Neuronal stem cell (in vitro differentiated cells): Measurements from ENCODE around the gene EDEM1.

Experiments used
- DNase-seq: peaks from one replicate; pipeline ENCODE4 v3.0.0-alpha.2; 2013; ENCODE audit warnings: low spot score
- H2AFZ ChIP-seq: one replicate; pipeline ENCODE4 v1.6.1; 2013; ENCODE audit warnings: mild to moderate bottlenecking, low read length, inconsistent platforms
- H2AK5ac ChIP-seq: 2 replicates; pipeline ENCODE4 v1.6.1; 2013; ENCODE audit warnings: low read depth, mild to moderate bottlenecking, inconsistent platforms, low read length, moderate library complexity, mixed read lengths
- H2BK120ac ChIP-seq: 2 replicates; pipeline ENCODE4 v1.6.1; 2013; ENCODE audit warnings: low read depth, mild to moderate bottlenecking, inconsistent platforms, low read length, moderate library complexity, mixed read lengths
- H2BK12ac ChIP-seq: one replicate; pipeline ENCODE4 v1.6.1; 2013; ENCODE audit warnings: low read length, inconsistent platforms
- H2BK15ac ChIP-seq: 2 replicates; pipeline ENCODE4 v1.6.1; 2013; ENCODE audit warnings: mild to moderate bottlenecking, low read length, inconsistent platforms, mixed read lengths
- H2BK5ac ChIP-seq: one replicate; pipeline ENCODE4 v1.6.1; 2013; ENCODE audit warnings: inconsistent platforms, mild to moderate bottlenecking, low read length, moderate library complexity
- H3K14ac ChIP-seq: one replicate; pipeline ENCODE4 v1.6.1; 2013; ENCODE audit warnings: low read length, inconsistent platforms
- H3K18ac ChIP-seq: 2 replicates; pipeline ENCODE4 v1.6.1; 2013; ENCODE audit warnings: low read length, inconsistent platforms
- H3K23ac ChIP-seq: 2 replicates; pipeline ENCODE4 v1.6.1; 2013; ENCODE audit warnings: low read depth, mild to moderate bottlenecking, mixed read lengths, low read length, inconsistent platforms; ENCODE audit not compliant: poor library complexity
- H3K27ac ChIP-seq: replicated peaks from 3 replicates; pipeline ENCODE4 v1.5.1; 2013; ENCODE audit warnings: low read length, inconsistent platforms
- H3K27me3 ChIP-seq, 3 experiments: 2 replicates each; pipeline ENCODE4 v1.6.1; 2013; ENCODE audit warnings: low read length in 3 of 3, mild to moderate bottlenecking in 2 of 3, inconsistent platforms in 1 of 3, low read depth in 1 of 3, mixed read lengths in 1 of 3, moderate library complexity in 1 of 3; ENCODE audit not compliant: control insufficient read depth in 3 of 3, insufficient read depth in 3 of 3
- H3K36me3 ChIP-seq, 2 donors: replicated peaks in 1 of 2; 2 replicates each; pipeline ENCODE4 v1.6.1; 2013; ENCODE audit warnings: low read length in 2 of 2; ENCODE audit not compliant: control insufficient read depth in 2 of 2, insufficient read depth in 2 of 2
- H3K4ac ChIP-seq: 2 replicates; pipeline ENCODE4 v1.6.1; 2013; ENCODE audit warnings: inconsistent platforms, mild to moderate bottlenecking, low read length, moderate library complexity
- H3K4me1 ChIP-seq, 2 donors: 1 replicate in 1 of 2; 2 replicates in 1 of 2; pipeline ENCODE4 v1.6.1; 2013; ENCODE audit warnings: low read length in 2 of 2, low read depth in 1 of 2; ENCODE audit not compliant: control insufficient read depth in 2 of 2, insufficient read depth in 1 of 2
- H3K4me2 ChIP-seq: one replicate; pipeline ENCODE4 v1.6.1; 2013; ENCODE audit warnings: mild to moderate bottlenecking, low read length, inconsistent platforms; ENCODE audit not compliant: insufficient read depth, poor library complexity, severe bottlenecking
- H3K4me3 ChIP-seq, 2 donors: 2 replicates each; pipeline ENCODE4 v1.5.1; 2013; ENCODE audit warnings: low read length in 2 of 2, mild to moderate bottlenecking in 2 of 2, inconsistent platforms in 1 of 2, moderate library complexity in 1 of 2
- H3K79me1 ChIP-seq: one replicate; pipeline ENCODE4 v1.6.1; 2013; ENCODE audit warnings: low read depth, mild to moderate bottlenecking, inconsistent platforms, low read length, moderate library complexity
- H3K9ac ChIP-seq: one replicate; pipeline ENCODE4 v1.6.1; 2013; ENCODE audit warnings: mild to moderate bottlenecking, low read depth, low read length, inconsistent platforms; ENCODE audit not compliant: poor library complexity
- H3K9me3 ChIP-seq, 2 donors: replicated peaks in 1 of 2; 2 replicates each; pipeline versions ENCODE3 to v1.6.1; 2013; ENCODE audit warnings: low read length in 2 of 2, mild to moderate bottlenecking in 2 of 2, inconsistent platforms in 1 of 2, low read depth in 1 of 2, mixed read lengths in 1 of 2, moderate library complexity in 1 of 2; ENCODE audit not compliant: control insufficient read depth in 2 of 2, insufficient read depth in 1 of 2
- H4K8ac ChIP-seq: one replicate; pipeline ENCODE4 v1.6.1; 2013; ENCODE audit warnings: low read depth, mild to moderate bottlenecking, inconsistent platforms, low read length, moderate library complexity
- H4K91ac ChIP-seq: one replicate; pipeline ENCODE4 v1.6.1; 2013; ENCODE audit warnings: low read length, low read depth, mild to moderate bottlenecking, inconsistent platforms; ENCODE audit not compliant: poor library complexity
- WGBS, 2 donors: extraction: QIAGEN DNeasy Blood & Tissue Kit; methylation state at CpG; one replicate each; pipeline ENCODE4 v1.1.7; 2013; ENCODE audit warnings: missing lambda C conversion rate in 2 of 2, mixed read lengths in 1 of 2; ENCODE audit not compliant: insufficient read length in 2 of 2, insufficient replicate concordance in 1 of 2; ENCODE audit errors: extremely low coverage in 2 of 2; 5-methylcytosine and 5-hydroxymethylcytosine counted together

The EDEM1 gene

DNA sequence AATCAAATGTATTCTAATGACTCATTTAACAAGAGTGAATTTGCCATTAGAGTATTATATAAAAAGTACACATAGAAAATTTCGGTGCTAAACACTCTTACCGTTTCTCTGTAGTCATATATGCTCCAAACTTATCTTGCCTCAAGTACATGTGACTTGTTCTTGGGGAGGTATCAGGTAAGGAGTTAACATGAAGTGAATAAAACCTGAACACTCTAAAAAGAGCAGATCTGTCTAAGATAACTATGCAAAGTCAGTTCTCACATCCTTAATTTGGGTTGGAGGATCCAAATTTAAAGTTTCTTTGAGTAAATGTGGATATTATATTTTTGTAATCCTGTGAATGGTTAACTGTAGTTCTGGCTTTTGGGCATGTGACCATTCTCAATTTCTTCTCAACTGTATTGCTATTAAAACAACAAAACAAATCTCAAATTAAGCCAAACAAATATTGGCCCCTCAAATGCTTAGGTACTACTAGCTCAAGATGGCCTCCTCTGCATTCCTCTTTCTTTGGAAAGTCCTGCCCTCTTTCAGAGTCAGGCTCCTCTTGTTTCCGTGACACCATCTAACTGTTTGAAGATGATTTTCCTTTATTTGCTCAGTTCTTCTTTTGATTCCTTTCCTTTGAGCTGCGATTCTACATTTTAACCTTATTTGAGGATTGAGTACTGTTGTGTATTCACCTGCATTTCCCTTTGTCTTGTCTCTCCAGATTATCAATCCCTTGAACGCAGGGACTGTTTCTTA lies 4.2 kb downstream of the EDEM1 start:
- Histone ChIP-seq H3K23ac (no peak overlapping the region), H2BK120ac (no peak overlapping the region), H3K27ac (no peak overlapping the region), H2BK15ac (no peak overlapping the region), H2AFZ (no peak overlapping the region), H4K8ac (no peak overlapping the region), H3K4me1 (peaks cover 0 to 5% of the 10 kb centered on the region in 2 donors), H3K36me3 (peaks cover 0 to 52% of the 10 kb centered on the region in 2 donors), H2BK12ac (no peak overlapping the region), H2BK5ac (no peak overlapping the region), H3K4ac (no peak overlapping the region), H2AK5ac (no peak overlapping the region), H3K4me3 (no peak overlapping the region), H3K79me1 (peaks cover 3% of the 10 kb centered on the region), H3K9ac (no peak overlapping the region), H3K27me3 (no peaks in the 10 kb centered on the region), H3K4me2 (no peak overlapping the region), H3K14ac (no peak overlapping the region), H4K91ac (no peak overlapping the region), H3K18ac (no peak overlapping the region), H3K9me3 (no peaks in the 10 kb centered on the region)
- WGBS, 2 donors = no CpG with 5 or more reads among the region's 5 CpGs
- no peak for DNase-seq

DNA sequence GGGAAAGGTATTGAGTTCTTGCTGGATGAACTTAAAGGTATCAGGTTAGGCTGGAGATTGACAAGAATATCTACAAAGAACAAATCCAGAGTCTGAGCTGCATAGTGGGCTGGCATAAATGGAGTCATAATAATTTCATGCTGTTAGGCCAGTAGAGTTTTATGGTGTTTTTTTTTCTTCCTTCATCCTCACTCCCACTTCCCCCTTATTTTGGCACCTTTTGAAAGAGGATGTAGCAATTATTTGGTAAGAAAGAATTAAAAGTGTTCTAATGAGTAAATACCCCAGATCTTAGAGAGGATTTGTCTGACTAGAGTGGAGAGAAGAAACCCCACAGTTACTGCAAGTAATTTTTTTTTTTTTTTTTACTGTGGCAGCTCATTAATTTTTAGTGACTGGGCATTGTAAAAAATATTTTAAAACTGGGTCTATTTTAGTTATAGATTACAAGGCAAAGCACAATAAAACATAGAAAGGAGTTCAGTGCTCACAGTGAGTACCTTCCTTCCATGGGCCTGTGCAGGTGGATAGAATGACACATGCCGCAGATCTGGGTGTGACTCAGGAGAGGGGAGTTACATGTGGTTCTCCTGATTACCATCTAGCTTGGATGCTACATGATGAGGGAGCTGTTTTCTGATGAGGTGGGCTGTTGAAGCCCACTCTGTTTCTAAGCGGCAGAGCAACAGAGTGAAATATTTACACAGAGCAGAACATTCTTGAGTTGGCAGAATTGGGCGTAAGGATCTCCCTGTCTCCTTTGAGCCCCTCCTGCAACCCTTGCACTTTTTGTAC lies 5.3 kb downstream of the EDEM1 start:
- no peak overlapping the region for H3K27ac ChIP-seq

DNA sequence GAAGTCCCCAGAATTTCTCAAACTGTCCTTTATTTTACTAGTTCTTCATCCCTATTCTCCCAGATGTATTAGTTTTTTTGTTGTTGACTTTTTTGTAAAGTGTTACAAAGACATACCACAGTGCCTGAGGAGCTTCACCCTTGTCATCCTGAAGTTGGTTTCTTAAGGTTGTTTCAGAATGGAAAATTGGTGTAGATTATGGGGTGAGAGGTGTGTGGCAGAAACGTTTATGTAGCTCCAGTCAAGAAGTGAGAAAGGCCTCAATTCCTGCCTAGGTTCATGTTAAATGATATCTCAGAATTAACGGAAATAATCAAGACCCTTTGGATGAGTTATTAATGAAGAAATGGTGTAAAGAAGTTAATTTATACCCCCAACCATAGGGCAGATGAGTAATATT lies 6.8 kb downstream of the EDEM1 start:
- H3K79me1 ChIP-seq = no peaks in the 10 kb centered on the region
- no peak overlapping the region for H2BK15ac ChIP-seq
- no peak overlapping the region for H3K14ac ChIP-seq
- no peak for DNase-seq
- no peak overlapping the region for H2BK120ac ChIP-seq
- no peak overlapping the region for H3K4me2 ChIP-seq
- H2AFZ ChIP-seq = no peak overlapping the region
- no peaks in the 10 kb centered on the region for H3K4me1 ChIP-seq
- no peaks in the 10 kb centered on the region for H3K27me3 ChIP-seq
- H4K8ac ChIP-seq = no peak overlapping the region
- H4K91ac ChIP-seq = no peak overlapping the region
- no peak overlapping the region for H3K27ac ChIP-seq
- no peak overlapping the region for H2BK12ac ChIP-seq
- H3K9ac ChIP-seq = no peak overlapping the region
- no peak overlapping the region for H3K4ac ChIP-seq
- no peak overlapping the region for H2AK5ac ChIP-seq
- H3K36me3 ChIP-seq = peaks cover 0 to 76% of the 10 kb centered on the region in 2 donors
- H2BK5ac ChIP-seq = no peak overlapping the region
- no peak overlapping the region for H3K4me3 ChIP-seq
- H3K9me3 ChIP-seq = no peaks in the 10 kb centered on the region
- no peak overlapping the region for H3K23ac ChIP-seq
- WGBS, 2 donors = no CpG with 5 or more reads among the region's 2 CpGs
- no peak overlapping the region for H3K18ac ChIP-seq

More for the DNA sequence above, 5.3 kb downstream of the EDEM1 start:
- no peak overlapping the region for H2BK15ac ChIP-seq
- H2BK5ac ChIP-seq = no peak overlapping the region
- H3K18ac ChIP-seq = no peak overlapping the region
- peaks cover 0 to 5% of the 10 kb centered on the region in 2 donors for H3K4me1 ChIP-seq
- no peak overlapping the region for H3K23ac ChIP-seq
- no peak overlapping the region for H2BK120ac ChIP-seq
- H2AFZ ChIP-seq = no peak overlapping the region
- H3K27me3 ChIP-seq = no peaks in the 10 kb centered on the region
- no peak overlapping the region for H3K4me3 ChIP-seq
- no peak overlapping the region for H2AK5ac ChIP-seq
- H3K36me3 ChIP-seq = peaks cover 0 to 62% of the 10 kb centered on the region in 2 donors
- H3K9ac ChIP-seq = no peak overlapping the region
- H3K14ac ChIP-seq = no peak overlapping the region
- DNase-seq = no peak
- H3K79me1 ChIP-seq = peaks cover 3% of the 10 kb centered on the region
- no CpG with 5 or more reads among the region's 3 CpGs for WGBS, 2 donors
- H3K4ac ChIP-seq = no peak overlapping the region
- no peak overlapping the region for H4K8ac ChIP-seq
- H2BK12ac ChIP-seq = no peak overlapping the region
- H3K4me2 ChIP-seq = no peak overlapping the region
- no peaks in the 10 kb centered on the region for H3K9me3 ChIP-seq
- no peak overlapping the region for H4K91ac ChIP-seq

DNA sequence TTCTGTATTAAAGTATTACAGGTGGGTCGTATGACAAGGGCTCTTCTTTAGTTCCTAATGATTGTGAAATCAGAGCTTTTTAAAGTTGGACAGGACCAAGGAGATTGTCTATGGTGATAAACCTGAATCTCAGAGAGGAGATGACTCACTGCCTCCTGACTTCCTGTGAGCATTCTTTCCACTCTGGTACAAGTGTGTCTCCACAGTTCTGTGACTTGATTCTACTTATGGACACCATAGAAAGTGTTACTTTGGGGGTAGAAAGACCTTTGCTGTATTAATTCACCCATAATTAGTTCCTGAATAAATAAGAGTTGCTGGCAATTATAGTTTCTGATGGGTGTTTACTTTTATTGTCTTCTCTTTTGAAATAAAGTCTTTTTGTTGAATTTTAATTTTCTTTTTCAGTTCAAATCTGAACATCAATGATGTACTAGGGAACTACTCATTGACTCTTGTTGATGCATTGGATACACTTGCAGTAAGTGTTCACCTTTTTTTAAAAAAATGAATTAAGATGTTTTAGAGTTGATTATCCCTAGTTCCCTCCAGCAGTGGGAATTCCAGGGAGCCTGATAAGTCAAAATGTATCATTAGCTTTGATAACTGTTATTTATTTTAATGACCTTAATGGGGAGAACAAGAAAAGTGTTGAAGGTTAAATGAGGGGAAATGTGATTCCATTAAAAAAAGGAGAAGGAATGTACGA lies 7.4 kb downstream of the EDEM1 start:
- no peak overlapping the region for H2BK15ac ChIP-seq
- H3K27ac ChIP-seq = no peak overlapping the region
- no peak overlapping the region for H2BK5ac ChIP-seq
- H2BK12ac ChIP-seq = no peak overlapping the region
- no peak overlapping the region for H2AFZ ChIP-seq
- H2BK120ac ChIP-seq = no peak overlapping the region
- no peak overlapping the region for H4K8ac ChIP-seq
- H3K18ac ChIP-seq = no peak overlapping the region
- H3K9ac ChIP-seq = no peak overlapping the region
- 100% methylated on average over 1 of the region's 2 CpGs; no CpG with 5 or more reads in 1 of the 2 donors for WGBS, 2 donors
- H2AK5ac ChIP-seq = no peak overlapping the region
- H3K4ac ChIP-seq = no peak overlapping the region
- no peak overlapping the region for H3K23ac ChIP-seq
- H3K4me3 ChIP-seq = no peak overlapping the region
- no peak overlapping the region for H3K14ac ChIP-seq
- no peak overlapping the region for H4K91ac ChIP-seq
- no peaks in the 10 kb centered on the region for H3K4me1 ChIP-seq
- no peak for DNase-seq
- H3K36me3 ChIP-seq = peaks cover 0 to 81% of the 10 kb centered on the region in 2 donors
- no peaks in the 10 kb centered on the region for H3K27me3 ChIP-seq
- no peak overlapping the region for H3K4me2 ChIP-seq
- no peaks in the 10 kb centered on the region for H3K79me1 ChIP-seq
- no peaks in the 10 kb centered on the region for H3K9me3 ChIP-seq
